ENCODE data around the gene TEX12.

DNA sequence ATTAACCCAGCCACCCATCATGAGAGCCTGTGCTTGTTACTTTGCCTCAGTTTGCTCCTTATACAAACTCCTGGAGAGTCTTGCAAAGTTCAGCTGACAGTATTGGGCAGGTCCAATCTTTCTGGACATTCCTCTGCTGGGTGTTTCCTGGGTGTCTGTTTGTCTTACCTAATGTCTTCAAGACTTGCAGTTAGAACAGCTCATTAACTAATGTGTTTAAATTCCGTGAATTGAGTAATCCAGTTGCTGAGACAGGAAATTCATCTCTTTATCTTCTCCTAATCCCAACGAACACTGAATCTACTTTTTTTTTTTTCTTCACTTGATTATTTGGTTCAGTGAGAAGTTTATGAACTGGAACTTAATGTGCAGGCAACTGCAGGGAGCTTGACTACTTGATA is 28.8 kb downstream of the TEX12 start:
- TF ChIP-seq CTCF (IDR thresholded peaks at IDR 0.05 in 8 of 11, conservative IDR thresholded peaks at IDR 0.05 in 3 of 11) = no peak
- no peak for TF ChIP-seq POLR2A (IDR thresholded peaks at IDR 0.05)
